Stimulated activated CD4-positive, alpha-beta T cell treated with anti-CD3 and anti-CD28 coated beads, Interleukin-2, amount 100 ng/mL, for 48 hours (primary cell): Measurements from ENCODE around the gene FAM151A.
A peak's percentile ranks its signal among the peaks of the same experiment; 100 is the strongest.
"Not testable (repeated sequence)": the region's sequence is repeated elsewhere in the genome, so short reads cannot be mapped to it uniquely, and the experiment has no call there.

Experiments used
- DNase-seq, 2 donors: peaks; one replicate each; pipeline ENCODE4 v3.0.0-alpha.2; 2020

FAM151A gene

DNA sequence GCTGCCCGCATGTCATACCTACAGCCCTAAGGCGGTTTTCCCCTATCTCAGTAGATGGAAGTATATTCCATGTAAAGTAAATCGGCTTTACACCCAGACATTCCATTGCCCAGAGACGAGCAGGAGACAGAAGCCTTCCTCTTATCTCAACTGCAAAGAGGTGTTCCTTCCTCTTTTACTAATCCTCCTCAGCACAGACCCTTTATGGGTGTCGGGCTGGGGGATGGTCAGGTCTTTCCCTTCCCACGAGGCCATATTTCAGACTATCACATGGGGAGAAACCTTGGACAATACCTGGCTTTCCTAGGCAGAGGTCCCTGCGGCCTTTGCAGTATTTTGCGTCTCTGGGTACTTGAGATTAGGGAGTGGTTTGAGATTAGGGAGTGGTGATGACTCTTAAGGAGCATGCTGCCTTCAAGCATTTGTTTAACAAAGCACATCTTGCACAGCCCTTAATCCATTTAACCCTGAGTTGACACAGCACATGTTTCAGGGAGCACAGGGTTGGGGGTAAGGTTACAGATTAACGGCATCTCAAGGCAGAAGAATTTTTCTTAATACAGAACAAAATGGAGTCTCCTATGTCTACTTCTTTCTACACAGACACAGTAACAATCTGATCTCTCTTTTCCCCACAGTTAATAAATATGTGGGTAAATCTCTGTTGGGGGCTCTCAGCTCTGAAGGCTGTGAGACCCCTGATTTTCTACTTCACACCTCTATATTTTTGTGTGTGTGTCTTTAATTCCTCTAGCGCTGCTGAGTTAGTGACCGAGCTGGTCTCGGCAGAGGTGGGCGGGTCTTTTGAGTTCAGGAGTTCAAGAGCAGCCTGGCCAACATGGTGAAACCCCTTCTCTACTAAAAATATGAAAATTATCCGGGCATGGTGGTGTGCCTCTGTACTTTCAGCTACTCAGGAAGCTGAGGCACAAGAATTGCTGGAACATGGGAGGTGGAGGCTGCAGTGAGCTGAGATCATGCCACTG is 13.4 kb upstream of the FAM151A start:
- DNase-seq = not testable (repeated sequence)

DNA sequence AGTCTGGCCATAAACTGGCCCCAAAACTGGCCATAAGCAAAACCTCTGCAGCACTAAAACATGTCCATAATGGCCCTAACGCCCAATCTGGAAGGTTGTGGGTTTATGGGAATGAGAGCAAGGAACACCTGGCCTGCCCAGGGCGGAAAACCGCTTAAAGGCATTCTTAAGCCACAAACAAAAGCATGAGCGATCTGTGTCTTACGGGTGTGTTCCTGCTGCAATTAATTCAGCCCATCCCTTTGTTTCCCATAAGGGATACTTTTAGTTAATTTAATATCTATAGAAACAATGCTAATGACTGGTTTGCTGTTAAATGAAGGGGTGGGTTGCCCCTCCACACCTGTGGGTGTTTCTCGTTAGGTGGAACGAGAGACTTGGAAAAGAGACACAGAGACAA is 12.5 kb upstream of the FAM151A start:
- not testable (repeated sequence) for DNase-seq

DNA sequence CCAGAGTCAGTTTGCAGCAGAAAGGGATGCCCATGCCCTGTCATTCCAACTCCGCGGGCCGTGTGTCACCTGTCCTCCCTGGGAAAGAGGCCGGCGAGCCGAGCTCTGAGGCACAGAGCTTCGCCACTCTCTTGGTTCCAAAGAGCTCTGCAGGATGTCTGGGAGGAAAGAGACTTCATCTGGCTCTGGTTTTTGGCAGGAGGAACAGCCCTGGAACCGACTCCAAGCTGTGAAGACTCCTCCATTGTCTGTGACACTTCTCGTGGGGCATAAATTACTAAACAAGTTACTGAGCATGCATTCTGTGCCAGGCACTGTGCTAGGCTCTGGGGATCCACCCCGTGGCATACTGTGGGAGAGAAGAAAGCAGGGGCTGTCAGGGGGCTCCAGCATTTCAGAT is 3.9 kb upstream of the FAM151A start:
- no peak for DNase-seq

DNA sequence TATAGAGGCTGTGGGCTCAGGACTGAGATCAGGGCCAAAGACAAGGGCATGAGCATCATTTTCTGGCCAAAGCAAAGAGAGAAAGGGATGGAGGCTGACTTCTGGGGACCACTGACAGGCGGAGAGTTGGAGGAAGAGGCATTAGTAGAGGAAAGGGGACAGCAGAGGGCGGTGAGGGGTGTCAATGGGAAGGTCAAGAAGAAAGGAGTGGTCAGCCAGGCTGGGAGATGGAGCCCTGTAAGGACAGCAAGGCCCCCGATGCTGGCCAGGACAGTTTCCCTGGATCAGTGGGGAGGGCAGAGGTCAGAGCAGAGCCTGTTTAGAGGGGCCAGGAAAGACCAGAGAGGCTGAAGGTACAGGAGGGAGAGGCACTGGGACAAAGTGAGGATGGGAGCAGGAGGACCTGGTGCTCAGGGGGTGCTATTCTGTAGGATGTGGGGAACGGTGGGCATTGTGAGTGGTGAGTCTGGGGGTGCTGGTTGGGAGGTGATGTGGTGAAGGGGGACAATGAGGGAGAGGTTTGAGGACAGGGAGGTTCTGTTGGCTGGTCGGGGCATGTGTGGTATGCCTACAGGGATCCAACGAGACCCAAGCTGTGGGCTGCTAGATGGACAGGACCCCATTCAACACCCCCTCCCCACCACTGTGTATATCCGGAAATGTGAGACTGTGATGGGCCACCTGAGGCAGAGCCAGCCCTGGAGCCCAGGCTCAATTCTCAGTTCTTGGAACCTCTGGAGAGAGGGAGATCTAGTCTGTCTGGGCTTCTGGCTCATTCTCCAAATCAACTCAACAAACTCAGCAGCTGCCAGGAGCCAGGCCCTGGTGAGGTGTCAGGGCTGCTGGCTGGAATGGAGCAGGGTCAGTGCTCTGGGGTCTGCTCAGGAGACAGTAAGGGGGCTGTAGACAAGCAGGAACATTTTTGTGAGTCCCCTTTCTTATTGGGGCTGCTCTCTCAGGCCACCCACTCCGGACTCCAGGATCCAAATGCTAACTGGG is 1.4 kb upstream of the FAM151A start:
- no peak for DNase-seq

DNA sequence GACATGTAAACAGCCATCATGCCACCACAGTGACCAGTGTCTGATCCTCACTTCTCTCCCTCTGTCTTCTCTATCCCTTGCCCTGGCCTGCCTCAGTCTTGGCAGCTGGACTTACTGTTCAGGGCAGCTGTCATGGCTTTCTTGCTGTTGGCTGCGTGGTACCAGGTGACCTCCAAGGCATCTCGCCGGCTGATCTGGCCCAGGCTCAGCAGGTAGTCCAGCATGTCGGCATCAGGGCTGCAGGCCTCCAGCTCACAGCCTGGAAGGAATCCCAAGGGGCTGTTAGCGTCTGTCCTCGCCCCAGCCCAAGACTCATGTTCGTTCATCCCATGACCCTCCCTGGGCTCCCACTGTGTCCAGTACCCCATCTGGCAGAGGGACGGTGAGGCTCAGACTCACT is 3.6 kb downstream of the FAM151A start:
- no peak for DNase-seq

DNA sequence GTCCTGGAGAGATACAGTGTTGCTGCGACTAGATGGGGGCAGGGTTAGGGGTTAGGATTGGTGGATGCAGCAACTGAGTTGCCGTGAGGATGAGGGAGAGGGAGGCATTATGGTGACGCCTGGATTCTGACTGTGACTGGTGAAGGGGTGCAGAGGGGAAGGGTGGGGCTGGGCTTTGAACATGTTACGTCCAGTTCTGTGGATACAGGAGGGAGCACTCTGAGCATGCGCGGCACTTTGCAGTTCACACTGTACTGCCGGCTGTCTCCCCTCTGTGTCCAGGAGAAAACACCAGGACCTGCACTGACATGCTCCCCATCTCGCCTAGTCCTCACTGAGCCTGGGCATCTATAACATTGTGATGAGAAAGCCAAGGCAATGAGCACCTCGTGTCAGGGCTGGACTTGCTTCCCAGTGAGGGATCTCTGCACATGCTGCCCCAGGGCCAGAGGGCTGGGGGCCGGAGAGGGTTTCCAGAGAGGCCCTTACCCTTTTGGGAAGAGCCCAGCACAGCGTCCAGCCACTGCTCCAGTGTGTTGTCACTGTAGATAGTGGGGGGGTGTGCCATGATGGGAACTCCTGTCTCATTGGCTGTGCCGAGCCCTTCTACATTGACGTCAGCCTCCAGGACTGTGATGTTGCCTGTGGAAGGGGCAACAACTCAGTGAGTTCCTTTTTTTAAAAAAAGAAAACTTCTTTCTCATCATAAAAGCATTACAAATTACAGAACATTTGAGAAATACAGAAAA is 7.6 kb downstream of the FAM151A start:
- DNase-seq = no peak

DNA sequence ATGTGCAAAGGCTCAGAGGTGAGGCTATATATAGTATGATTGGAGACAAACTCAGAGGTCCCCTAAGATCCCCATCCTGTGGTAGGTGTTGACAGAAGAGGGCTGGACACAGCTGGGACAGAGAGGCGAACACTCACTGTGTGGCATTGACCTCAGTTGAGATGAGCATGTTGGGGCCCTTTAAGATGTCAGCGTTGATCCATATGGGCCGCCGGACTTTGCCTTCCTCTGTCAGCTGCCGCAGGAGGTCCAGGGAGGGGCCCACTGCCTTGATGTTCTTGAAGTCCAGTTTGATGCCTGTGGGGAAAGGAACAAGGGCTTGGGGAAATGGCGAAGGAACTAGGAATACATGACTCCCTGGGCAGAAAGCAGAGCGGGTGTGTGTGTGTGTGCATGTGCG is 8.8 kb downstream of the FAM151A start:
- DNase-seq = no peak

DNA sequence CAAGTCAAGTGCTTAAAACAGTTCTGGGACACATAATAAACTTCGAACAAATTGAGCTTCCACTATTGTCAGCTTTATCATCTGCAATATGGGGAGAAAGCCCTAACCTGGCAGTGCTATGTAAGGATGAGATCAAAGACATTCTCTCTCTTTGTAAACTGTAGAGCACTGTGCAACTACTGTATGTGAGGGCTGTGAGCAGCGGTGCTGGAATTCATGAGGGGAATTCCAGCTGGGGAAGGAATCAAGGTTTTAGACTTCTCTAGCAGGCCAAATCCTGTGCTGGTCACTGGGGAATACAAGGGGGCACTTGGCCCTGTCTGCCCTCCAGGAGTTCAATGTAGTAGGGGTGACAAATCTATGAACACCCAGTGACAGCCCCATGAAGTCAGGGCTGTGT is 9.3 kb downstream of the FAM151A start:
- DNase-seq = no peak

DNA sequence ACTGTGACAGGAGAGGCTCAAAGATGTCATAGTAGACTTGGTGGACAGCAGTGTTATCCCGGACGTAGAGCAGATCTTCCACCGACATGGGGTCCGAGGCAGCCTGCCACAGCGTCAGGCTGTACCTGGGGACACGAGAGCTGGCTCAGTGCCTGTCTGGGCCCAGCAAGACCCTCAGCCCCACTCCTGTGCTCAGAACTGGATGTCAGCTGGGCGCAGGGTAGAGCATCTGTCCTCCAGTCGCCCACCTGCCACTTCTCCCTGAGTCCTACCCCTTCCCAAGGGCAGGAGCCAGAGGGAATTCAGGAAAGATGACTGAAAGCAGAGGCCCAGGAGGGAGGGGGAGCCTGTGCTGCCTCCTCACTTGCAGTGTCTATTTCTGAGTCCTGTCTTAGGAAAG is 11.7 kb downstream of the FAM151A start:
- DNase-seq = no peak

DNA sequence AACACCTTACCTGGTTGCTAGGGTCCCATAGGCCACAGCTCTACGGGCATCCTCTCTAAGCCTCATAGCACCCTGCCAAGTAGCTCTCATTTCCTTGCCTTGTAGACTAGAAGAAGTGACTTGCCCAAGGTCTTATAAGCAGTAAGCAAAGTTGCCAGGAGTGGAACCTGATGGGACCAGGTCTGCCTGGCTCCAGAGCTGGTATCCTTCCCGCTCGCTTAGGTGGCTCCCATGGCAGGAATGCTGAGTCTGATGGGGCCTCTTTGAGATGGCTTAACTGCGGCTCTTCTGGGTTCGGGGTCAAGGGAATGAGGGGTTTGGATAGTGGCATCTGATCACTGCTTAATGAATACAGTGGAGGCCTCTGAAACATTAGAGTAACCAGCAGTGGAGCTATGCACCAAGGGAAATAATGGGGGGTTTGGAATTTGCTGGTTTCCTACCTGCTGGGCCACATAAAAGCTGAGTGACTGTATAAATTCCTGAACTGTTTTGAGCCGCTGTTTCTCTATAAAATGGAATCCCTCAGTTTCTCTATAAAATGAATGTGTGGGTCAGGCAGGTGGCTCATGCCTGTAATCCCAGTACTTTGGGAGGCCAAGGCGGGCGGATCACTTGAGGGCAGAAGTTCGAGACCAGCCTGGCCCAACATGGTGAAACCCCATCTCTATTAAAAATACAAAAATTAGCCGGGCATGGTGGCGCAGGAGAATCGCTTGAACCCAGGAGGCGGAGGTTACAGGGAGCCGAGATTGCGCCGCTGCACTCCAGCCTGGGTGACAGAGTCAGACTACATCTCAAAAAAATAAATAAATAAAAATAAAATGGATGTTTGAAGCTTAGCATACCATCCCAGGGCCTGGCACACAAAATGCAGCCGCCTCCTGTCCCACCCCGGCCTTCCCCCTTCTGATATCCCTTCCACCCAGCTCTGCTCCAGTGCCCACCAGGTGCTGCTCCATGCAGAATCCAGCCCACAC is 12.4 kb downstream of the FAM151A start:
- DNase-seq = no peak

DNA sequence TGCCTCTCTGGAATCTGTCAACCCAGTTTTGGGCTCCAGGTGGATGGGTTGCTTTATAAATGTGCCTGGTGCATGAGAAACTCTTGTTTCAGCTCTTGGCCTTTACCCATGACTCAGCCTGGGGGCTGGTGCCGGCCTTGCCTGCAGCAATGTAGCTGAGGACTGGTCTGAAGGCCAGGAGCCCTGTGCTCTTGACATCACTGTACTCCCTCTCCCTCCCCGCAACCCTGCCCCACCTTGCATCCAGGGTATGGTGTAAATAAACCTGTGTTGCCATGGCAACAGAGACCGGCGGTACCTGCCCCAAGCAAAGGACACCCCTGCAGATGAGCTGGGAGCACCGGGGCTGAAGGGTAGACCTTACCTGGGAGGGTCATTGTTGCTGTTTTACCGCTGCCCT is 13.3 kb downstream of the FAM151A start:
- no peak for DNase-seq

DNA sequence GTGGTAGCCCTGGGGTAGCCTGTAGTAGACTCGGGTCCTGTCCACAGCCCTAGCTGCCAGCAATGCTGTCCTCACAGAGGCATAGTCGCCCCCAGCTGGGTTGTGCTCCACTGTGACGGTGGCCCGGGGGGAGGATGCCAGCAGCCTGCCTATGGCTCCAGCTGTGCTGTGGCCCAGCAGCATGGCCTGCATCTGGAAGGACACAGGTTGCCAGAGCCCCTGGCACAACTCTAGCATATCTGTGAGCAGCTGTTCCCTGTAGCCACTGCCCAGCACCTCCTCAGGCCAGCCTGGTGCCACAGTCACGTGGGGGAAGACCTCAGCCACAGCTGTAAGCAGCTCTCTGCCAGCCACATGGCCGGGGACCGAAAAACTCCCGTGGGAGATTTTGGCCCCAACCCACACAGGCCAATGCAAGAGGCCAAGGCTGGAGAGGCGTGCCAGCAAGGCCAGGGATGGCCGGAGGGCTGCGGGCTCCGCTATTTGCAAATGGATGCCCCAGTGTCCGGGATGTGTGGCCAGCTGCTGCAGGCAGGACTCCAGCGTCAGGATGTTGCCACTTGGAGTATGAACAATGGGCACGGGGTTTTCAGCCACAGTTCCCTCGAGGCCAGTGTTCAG is 13.9 kb downstream of the FAM151A start:
- no peak for DNase-seq

DNA sequence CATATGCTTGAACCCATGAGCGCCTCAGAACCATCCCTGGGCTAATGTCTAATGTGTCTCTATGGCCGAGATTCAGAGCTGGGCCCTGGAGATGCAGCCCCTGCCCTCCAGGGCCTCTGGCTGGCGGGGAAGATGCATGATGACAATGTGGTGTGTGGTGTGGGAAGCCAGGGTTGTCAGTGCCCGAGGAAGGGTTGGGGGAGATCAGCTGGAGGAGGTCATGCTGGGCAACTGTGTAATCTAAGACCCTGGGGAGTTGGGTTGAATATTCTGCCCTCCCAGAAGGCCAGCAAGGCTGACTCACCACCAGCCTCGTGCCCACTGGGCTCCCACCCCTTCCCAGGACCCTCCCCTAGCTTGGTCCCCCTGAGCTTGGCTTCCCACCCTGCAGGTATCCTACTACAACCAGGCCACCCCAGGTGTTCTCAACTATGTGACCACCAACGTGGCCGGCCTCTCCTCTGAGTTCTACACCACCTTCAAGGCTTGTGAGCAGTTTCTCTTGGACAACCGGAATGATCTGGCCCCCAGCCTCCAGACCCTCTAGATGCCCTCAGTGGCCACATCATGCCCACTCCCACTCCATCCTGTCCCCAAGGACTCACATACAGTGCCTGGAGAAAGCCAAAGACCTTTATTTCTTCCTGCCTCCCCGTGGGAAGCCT is 14.6 kb downstream of the FAM151A start:
- DNase-seq = no peak

DNA sequence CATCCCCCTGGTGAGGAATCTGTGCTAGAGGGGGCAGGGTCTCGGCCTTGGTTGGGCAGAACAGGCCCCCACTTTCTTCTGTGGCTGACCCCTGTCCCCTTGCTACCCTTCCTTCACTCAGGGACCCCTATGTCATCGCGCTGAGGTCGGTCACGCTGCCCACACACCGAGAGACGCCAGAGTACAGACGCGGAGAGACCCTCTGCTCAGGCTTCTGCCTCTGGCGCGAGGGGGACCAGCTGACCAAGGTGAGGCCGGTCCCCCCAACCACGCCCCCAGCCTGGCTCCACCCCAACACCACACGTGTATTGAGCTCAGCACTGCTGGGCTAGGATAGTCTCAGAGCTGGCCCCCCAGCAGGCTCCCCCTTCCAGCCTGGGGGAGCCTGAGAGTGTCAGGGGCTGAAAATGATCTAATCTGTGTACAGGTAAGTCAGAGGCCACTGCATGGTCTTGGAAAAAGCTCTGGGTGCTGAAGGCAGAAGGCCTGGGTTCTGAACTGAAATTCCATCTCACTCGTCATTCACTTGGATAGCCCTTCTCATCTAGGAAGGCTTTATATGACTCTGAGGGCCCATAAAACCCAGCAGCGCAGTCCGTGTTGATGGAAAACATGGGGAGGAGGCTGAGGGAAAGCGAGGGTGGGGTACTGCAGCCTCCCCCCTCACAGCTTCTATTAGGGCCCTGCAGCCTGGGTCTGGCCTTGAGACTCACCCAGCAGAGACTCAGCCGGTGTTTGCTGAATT is 15.3 kb downstream of the FAM151A start:
- DNase-seq = no peak

DNA sequence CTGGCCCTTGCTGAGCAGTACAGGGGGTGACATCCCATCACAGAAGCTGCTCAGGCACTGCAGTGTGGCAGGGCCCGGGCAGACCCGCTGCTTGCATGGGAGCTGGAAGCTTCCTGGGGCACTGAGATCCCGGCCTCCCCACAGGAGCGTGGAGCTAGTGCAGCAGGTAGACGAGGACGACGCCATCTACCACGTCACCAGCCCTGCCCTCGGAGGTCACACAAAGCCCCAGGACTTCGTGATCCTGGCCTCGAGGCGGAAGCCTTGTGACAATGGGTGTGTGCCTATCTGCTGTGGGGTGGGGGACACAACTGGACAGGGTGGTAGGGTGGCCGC is 16.4 kb downstream of the FAM151A start:
- no peak for DNase-seq

DNA sequence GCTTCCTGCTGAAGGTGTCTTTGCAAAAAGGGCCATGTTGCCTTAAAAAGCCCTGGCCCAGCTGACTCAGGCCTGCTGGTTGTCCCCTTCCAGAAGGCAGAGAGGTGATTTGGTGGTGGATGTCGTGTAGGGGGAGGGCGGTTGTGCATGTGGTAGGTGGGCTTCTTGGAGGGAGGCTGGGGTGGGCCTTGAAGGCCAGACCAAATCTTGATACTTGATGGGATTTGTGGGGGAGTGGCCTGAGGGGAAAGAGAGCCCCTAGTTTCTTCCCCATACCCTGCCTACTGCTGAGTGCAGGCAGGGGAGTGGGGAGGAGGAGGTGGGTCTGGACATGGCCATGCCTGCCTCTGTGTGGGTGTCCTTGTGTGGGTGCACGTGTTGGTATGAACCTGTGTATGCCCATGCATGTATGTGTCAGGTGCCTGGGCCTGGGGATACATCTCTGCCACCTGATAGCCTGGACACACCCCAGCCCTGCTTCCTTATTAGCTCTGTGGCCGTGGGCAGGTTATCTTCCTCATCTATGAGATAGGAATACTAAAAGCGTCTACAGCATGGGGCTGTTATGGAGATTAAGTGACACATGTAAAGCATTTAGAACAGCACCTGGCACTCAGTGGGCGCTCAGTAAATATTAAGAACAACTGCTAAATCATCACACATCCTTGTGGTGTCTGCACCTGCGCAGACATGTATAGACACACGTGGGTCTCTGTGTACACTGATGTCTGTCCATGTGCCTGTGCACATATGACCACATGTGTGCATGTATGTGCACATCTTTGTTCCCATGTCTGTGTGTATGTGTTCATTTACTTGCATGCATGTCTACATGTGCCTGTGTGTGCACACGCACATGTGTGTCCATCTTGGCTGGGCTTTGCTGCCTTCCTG is 17.0 kb downstream of the FAM151A start:
- no peak for DNase-seq

DNA sequence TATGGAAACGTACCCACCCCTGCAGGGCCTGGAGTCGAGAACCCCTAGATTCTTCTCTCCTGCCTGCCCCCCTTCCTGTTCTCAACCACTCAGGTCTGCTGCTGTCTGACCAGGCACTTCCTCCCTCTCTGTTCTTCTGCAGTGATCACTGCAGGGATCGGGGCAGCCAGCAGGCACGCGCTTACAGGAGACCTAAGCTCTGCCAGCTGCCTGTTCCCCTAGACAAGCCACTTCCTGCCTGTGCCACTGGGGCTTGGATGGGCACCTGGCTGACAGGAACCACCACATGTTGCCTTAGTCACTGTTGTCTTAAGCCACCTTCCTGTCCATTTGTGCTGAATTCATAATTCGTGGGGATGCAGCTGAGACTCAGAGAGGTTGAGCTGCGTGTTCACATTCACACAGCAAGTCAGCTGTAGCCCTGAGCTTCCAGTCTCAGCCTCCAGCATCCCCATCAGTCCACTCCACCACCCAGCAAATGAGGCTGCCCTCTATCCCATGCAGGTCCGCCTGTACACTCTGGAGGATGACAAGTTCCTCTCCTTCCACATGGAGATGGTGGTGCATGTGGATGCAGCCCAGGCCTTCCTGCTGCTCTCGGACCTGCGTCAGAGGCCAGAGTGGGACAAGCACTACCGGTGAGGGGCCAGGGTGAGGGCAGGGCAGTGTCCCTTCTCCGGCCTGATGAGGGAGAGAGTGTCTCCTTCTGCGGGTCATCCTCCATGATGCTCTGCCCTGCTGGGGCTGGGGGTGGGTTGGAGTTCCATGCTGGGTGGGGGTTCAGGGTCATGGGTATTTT is 18.6 kb downstream of the FAM151A start:
- peak in 1 of 2 donors; percentile 4 for DNase-seq

DNA sequence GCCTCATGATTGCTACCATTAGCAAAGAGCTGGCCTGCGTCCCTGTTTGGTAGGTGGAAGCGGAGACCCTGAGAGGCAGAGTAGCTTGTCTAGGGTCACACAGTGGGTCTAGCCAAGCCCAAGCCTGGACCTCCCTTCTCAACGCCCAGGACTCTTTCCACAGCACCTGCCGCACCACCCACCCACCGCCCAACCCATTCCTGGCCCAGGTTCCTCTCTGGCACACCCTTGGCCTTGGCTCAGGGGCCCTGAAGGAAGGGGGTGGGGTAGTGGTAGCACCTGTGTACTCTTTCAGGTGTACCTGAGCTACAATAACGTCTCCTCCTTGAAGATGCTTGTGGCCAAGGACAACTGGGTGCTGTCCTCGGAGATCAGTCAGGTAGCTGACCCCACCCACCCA is 19.3 kb downstream of the FAM151A start:
- no peak for DNase-seq
